ENCODE measurements around the gene NOCT.
"Not testable (repeated sequence)": the region's sequence is repeated elsewhere in the genome, so short reads cannot be mapped to it uniquely, and the experiment has no call there.

- TF ChIP-seq CTCF (IDR thresholded peaks at IDR 0.05); POLR2AphosphoS5 (IDR thresholded peaks at IDR 0.05; ENCODE audit: low read depth, low read length): not testable (repeated sequence)
These were observed 11.9 kb upstream of the NOCT start for GRCh38 chr4:139003668-139004067.

Data from Panc1 (cell line).